GM19438 (cell line): ENCODE measurements around the gene ABI2.
"Not testable (repeated sequence)": the region's sequence is repeated elsewhere in the genome, so short reads cannot be mapped to it uniquely, and the experiment has no call there.

Experiments
- ATAC-seq: cut with Tn5 transposase; IDR thresholded peaks from one replicate; pipeline ENCODE4 v1.9.1; 2021; ENCODE audit warnings: low read depth; ENCODE audit not compliant: unreplicated experiment

The ABI2 gene

DNA sequence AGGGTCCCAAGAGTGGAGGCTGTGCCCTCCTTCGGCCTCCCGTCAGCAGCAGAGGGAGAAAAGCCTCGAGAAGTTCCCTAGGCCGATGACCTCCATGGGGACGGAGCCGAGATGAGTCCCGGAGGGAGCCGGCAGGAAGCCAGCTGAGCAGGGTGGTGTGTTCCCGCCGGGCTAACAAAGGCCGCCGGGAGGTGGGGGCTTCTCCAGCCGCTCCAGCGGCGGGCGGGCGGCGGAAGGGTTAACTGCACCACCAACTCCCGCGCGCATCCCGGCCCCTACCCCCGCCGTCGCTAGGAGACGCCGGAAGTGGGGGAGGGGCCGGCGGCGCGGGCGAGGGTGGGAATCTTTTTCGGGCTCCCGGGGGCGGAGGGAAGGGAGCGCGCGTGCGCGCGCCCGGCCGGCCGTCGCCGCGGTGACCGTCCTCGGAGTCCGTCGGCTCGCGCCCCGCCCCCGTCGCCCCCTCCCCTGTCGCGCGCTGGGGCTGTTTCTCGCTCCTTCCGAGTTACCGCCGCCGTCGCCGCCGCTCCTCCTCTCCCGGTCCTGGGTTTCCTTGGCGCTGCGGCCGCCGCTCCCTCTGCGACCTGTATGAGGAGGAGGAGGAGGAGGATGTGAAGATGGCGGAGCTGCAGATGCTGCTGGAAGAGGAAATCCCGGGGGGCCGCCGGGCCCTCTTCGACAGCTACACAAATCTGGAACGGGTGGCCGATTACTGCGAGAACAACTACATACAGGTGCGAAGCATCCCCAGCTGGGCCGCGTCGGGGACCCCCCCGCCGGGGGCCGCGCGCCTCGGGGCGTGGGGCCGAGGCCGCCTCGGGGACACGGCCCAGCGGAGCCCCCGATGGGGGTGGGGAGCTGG lies at the start of gene ABI2:
Gene ABI2, plus strand, starts transcription at position 494 of the 859 bp plus-strand sequence. Its CDS starts 121 bp downstream, at position 615.
- ATAC-seq = peak; percentile 71

- ATAC-seq = no peak
Measured at GRCh38 chr2:203279288-203279687, 48.9 kb upstream of the ABI2 start.

DNA sequence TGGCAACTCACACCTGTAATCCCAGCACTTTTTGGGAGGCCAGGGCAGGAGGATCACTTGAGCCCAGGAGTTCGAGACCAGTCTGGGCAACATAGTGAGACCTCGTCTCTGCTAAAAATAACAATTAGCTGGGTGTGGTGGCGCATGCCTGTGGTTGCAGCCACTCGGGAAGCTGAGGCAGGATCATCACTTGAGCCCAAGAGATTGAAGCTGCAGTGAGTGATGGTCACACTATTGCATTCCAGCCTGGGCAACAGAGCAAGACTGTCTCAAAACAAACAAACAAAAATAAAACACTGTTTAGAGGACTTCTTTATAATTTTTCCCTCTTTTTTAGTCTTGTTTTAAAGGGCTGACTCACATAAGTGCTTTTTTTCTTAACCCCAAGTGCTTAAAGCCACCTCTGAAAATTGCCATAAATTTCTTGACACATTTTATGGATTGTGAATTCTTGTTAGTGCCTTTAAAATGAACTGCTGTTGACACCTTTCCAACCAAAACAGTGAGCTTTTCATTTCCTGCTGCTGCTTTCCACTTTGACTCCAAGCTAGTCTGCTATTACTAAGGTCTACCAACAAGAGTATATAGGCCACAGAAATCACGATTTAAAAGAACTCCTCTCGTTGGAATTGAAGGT lies 47.6 kb upstream of the ABI2 start:
- ATAC-seq = no peak

- ATAC-seq = no peak
Measured at GRCh38 chr2:203282101-203282500, 46.1 kb upstream of the ABI2 start.

DNA sequence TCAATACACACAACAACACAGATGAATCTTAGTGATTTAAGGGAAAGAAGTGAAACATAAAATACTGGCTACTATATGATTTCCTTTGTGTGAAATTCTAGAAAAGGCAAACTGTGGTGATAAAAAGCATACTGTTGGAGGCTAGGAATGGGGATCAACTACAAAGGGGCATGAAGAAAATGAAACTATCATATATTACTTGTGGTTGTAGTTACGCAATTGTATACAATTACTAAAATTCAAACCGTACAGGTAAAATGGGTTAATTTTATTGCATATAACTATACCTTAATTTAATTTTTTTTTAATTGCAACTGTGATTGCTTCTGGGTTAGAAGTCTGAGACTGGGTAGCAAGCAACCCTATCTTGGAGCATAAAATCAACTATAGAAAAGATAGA lies 41.7 kb upstream of the ABI2 start:
- ATAC-seq = no peak

GRCh38 chr2:203301667-203302066 lies 26.5 kb upstream of the ABI2 start:
- no peak for ATAC-seq

DNA sequence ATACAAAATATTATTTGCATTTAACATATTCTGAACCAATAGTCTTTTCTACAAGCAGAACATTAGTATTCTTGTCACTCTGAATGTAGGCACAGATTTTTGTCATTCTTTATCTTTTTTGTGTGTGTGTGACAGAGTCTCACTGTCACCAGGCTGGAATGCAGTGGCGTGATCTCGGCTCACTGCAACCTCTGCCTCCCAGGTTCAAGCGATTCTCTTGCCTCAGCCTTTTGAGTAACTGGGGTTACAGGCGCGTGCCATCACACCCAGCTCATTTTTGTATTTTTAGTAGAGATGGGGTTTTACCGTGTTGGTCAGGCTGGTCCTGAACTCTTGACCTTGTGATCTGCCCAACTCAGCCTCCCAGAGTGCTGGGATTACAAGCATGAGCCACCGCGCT lies 25.6 kb upstream of the ABI2 start:
- not testable (repeated sequence) for ATAC-seq

DNA sequence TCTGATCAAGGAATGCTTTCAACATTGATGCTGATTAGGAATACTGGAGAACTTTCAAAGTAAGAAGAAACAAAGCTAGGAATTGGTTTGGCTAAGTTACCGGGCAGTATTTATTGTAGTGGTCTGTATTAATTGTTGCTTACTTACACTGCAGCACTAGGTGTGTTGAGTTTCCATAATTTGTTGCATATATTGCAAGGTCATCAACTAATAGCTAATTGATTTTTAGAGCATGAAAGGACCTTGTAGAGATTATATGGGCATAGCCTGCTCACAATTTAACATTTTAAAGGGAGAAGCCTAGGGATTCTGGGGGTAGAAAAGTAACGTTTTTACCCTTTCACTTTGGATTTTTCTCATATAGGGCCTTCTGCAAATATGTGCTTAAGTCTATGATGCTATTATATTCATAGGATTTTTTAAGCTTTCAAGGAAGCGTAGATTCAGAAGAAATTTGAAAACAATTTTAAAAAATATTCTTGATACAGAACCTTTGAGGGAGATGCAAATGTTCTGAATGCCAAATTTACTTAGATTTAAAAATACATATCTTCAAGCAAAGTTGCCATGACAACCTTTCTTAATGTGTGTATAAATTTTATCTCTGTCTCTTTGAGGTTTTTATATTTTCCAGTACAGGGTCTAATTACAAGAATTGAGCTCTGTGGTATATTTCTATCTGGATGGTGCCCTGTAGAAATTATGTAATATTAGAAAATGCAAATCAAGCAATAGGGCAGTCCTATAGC lies 17.3 kb upstream of the ABI2 start:
- ATAC-seq = no peak

- no peak for ATAC-seq
Measured at GRCh38 chr2:203326356-203326755, 1.8 kb upstream of the ABI2 start.

DNA sequence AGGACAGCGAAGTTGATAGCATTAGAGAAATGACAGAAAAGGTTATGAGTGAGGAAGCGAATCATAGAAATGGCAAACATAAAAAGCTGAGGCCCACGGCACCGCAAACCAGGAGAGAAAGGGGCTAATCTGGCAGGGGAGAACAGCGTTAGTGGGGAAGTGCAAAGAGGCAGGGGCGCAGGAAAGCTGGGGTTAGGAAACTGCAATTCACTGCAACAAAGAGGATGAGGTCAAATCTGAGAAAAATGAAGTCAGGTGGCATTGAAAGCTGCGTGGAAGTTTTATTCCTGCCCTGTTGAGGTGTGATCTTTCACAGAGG lies 653 bp upstream of the ABI2 start:
- peak; percentile 9 for ATAC-seq

- ATAC-seq = peak; percentile 60
Measured at GRCh38 chr2:203328760-203329540, 756 bp downstream of the ABI2 start.

DNA sequence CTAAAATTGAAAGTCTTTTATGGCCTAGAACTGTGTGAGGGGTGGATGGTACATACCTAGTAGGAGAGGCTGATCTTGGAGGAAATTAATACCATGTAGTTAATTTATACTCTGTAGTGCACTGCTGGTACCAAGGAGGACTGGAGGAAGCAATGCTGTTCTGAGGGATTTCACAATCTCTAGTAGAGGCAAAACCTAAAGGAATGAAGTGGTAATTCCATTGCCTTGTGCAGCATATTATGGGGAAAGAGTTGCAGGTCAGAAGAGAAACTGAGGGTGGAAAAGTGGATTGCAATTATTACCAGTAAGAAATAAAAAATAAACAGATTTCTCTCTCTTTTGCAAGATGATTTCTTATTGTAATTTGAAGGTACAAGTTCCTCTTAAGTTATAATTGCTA lies 2.2 kb downstream of the ABI2 start:
- ATAC-seq = no peak

- ATAC-seq = no peak
Measured at GRCh38 chr2:203338322-203338721, 10.1 kb downstream of the ABI2 start.

- ATAC-seq = no peak
Measured at GRCh38 chr2:203340791-203341487, 12.7 kb downstream of the ABI2 start.

DNA sequence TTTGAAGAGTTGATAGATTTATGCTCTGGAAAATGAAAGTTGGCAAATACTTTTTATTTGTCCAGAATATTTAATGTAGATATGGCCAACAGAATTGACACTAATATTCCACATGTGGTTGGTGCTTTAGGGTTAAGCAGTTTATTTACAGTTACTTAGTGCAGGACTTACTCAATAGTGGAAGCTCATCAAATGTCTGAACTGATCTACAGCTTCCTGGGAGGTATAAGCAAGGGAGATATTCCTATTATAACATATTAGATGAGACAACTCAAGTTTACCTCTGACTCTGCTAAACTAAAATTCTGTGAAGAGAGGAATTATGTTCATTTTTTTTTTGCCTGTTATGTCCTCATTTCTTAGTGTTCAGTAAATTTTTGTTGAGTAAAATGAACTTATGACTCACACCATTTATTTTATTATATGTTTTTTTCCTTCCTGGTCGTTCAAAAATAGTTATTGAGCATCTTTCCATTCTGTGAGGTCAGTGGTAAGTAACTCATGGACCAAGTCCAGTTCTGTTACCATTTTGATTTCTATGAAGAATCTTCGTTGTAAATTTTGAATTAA lies 13.6 kb downstream of the ABI2 start:
- ATAC-seq = no peak

- ATAC-seq = not testable (repeated sequence)
Measured at GRCh38 chr2:203342374-203342773, 14.2 kb downstream of the ABI2 start.

GRCh38 chr2:203344667-203345066 lies 16.5 kb downstream of the ABI2 start:
- ATAC-seq = no peak

DNA sequence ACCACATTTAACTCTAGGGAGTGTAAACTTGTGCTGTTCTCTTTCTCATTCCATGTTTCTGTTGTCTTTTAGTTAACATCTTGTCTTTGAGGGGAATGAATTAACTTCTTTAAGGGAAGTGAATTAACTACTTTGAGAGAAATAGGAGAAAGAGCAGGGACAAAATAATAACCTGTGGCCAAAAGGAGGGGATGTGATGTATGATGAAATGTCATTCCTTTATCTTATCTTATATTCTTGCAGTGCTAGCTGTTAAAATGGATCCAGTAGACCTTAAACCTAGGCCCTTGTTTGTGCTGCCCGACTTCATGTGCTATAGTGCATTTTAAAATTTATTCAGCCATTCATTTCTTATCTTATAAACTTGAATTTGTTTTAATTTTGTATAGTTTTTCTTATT lies 18.4 kb downstream of the ABI2 start:
- no peak for ATAC-seq

DNA sequence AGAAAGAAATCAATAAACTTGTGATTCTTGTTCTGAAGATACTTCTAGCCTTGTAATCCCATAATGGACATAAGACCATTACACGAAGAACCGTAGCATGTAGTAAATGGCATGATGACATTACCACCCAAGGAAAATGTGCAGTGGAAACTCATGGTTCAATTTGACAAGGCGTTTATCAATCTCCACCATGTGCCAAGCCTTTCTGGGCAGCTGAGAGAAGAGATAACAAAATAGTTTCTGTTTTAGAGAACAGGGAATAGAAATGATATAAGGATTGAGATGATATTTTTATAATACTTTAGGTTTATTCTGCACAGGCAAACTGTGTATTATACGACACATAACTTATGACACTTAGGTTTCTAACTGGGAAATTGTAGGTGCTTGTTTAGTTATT lies 19.2 kb downstream of the ABI2 start:
- ATAC-seq = no peak
